Measurements from ENCODE around the gene TMPRSS11A. TPM values are rescaled to one million over a fixed set of nuclear protein-coding genes. Genes with fewer than 3 reads are reported as not detected.

Gene TMPRSS11A
- total and polyA plus RNA-seq, 10 donors = 0.07 TPM; not detected in 9

GRCh38 chr4:67922697-67923096 lies 40.6 kb downstream of the TMPRSS11A start:
- WGBS, 5 donors = 49 to 86% (median 73%) methylated on average over 4 of the region's 4 CpGs
- H3K27me3 ChIP-seq (replicated peaks in 1 of 7) = no peaks in the 10 kb centered on the region

GRCh38 chr4:67918428-67918827 lies 44.9 kb downstream of the TMPRSS11A start:
- Histone ChIP-seq H3K27ac (no peak overlapping the region), H3K4me1 (no peaks in the 10 kb centered on the region), H3K27me3 (replicated peaks in 1 of 7) (no peaks in the 10 kb centered on the region), H3K36me3 (no peaks in the 10 kb centered on the region), H3K9me3 (no peaks in the 10 kb centered on the region), H3K4me3 (no peak overlapping the region)
- TF ChIP-seq POLR2A (IDR thresholded peaks at IDR 0.05) = no peak
- TF ChIP-seq POLR2AphosphoS5 (IDR thresholded peaks at IDR 0.05) = no peak
- intact Hi-C loops (cut with DNase I; ENCODE audit: low total_unique reads) = no loop called here
- no peak for DNase-seq

More at GRCh38 chr4:67922697-67923096, 40.6 kb downstream of the TMPRSS11A start:
- H3K36me3 ChIP-seq = no peaks in the 10 kb centered on the region
- H3K27ac ChIP-seq = no peak overlapping the region
- TF ChIP-seq POLR2A (IDR thresholded peaks at IDR 0.05) (no peak), POLR2AphosphoS5 (IDR thresholded peaks at IDR 0.05) (no peak), CTCF (IDR thresholded peaks at IDR 0.05 in 8 of 11, conservative IDR thresholded peaks at IDR 0.05 in 3 of 11) (no peak)
- H3K4me1 ChIP-seq = no peaks in the 10 kb centered on the region
- peaks cover 0 to 6% (median 0%) of the 10 kb centered on the region in 8 donors for H3K9me3 ChIP-seq
- H3K4me3 ChIP-seq = no peak overlapping the region
- intact Hi-C loops (cut with DNase I; ENCODE audit: low total_unique reads) = no loop called here
- no peak for DNase-seq

GRCh38 chr4:67915400-67915966 lies 47.8 kb downstream of the TMPRSS11A start:
- TF ChIP-seq POLR2AphosphoS5 (IDR thresholded peaks at IDR 0.05) = no peak
- no peak for TF ChIP-seq POLR2A (IDR thresholded peaks at IDR 0.05)
- TF ChIP-seq CTCF (IDR thresholded peaks at IDR 0.05 in 8 of 11, conservative IDR thresholded peaks at IDR 0.05 in 3 of 11) = no peak
- Histone ChIP-seq H3K4me1 (no peaks in the 10 kb centered on the region), H3K27ac (no peak overlapping the region), H3K4me3 (no peak overlapping the region), H3K36me3 (no peaks in the 10 kb centered on the region), H3K27me3 (replicated peaks in 1 of 7) (no peaks in the 10 kb centered on the region), H3K9me3 (no peaks in the 10 kb centered on the region)
- no peak for DNase-seq
- 63 to 82% (median 72%) methylated on average over 5 of the region's 5 CpGs for WGBS, 5 donors
- intact Hi-C loops (cut with DNase I; ENCODE audit: low total_unique reads) = no loop called here

GRCh38 chr4:67912080-67912479 lies 51.2 kb downstream of the TMPRSS11A start:
- Histone ChIP-seq H3K4me1 (no peaks in the 10 kb centered on the region), H3K36me3 (no peaks in the 10 kb centered on the region), H3K4me3 (no peak overlapping the region), H3K27ac (no peak overlapping the region), H3K9me3 (no peaks in the 10 kb centered on the region), H3K27me3 (replicated peaks in 1 of 7) (no peaks in the 10 kb centered on the region)
- TF ChIP-seq POLR2AphosphoS5 (IDR thresholded peaks at IDR 0.05) = no peak
- no peak for TF ChIP-seq POLR2A (IDR thresholded peaks at IDR 0.05)
- TF ChIP-seq CTCF (IDR thresholded peaks at IDR 0.05 in 8 of 11, conservative IDR thresholded peaks at IDR 0.05 in 3 of 11) = no peak
- DNase-seq = no peak
- intact Hi-C loops (cut with DNase I; ENCODE audit: low total_unique reads) = no loop called here
- WGBS, 5 donors = 67 to 76% (median 72%) methylated on average over 2 of the region's 2 CpGs

- intact Hi-C loops (cut with DNase I; ENCODE audit: low total_unique reads) = no loop called here
- no peak overlapping the region for H3K27ac ChIP-seq
Measured at GRCh38 chr4:67911638-67912037, 51.7 kb downstream of the TMPRSS11A start.

More at GRCh38 chr4:67911638-67912037, 51.7 kb downstream of the TMPRSS11A start:
- H3K36me3 ChIP-seq = no peaks in the 10 kb centered on the region
- H3K9me3 ChIP-seq = no peaks in the 10 kb centered on the region
- H3K27me3 ChIP-seq (replicated peaks in 1 of 7) = no peaks in the 10 kb centered on the region
- WGBS, 5 donors = 81 to 91% (median 86%) methylated on average over 3 of the region's 3 CpGs
- no peak overlapping the region for H3K4me3 ChIP-seq
- no peak for DNase-seq
- TF ChIP-seq POLR2AphosphoS5 (IDR thresholded peaks at IDR 0.05) (no peak), CTCF (IDR thresholded peaks at IDR 0.05 in 8 of 11, conservative IDR thresholded peaks at IDR 0.05 in 3 of 11) (no peak), POLR2A (IDR thresholded peaks at IDR 0.05) (no peak)
- no peaks in the 10 kb centered on the region for H3K4me1 ChIP-seq
